RWPE2 (cell line): ENCODE results near the gene DEDD2.

Experiments used
- ATAC-seq: fragments of 200-7000 bp; cut with Tn5 transposase; 3 replicates; pipeline ENCODE4 v1.9.1; 2021; ENCODE audit warnings: low read depth
- DNase-seq: peaks from one replicate; pipeline ENCODE4 v3.0.0-alpha.2; 2020; ENCODE audit warnings: low spot score
- H3K27ac ChIP-seq: fragments of 450-650 bp; 2 replicates; pipeline ENCODE4 v1.5.1; 2017; ENCODE audit warnings: mild to moderate bottlenecking; ENCODE audit not compliant: poor library complexity, severe bottlenecking
- H3K27me3 ChIP-seq: fragments of 250-450 bp; sonication (Bioruptor Pico); 2 replicates; pipeline ENCODE4 v1.5.1; 2021; ENCODE audit warnings: mild to moderate bottlenecking, moderate library complexity; ENCODE audit not compliant: insufficient read depth, poor library complexity, severe bottlenecking
- H3K36me3 ChIP-seq: fragments of 250-450 bp; sonication (Bioruptor Pico); 2 replicates; pipeline ENCODE4 v1.5.1; 2020; ENCODE audit warnings: low read depth, mild to moderate bottlenecking, moderate library complexity
- H3K4me1 ChIP-seq: fragments of 250-450 bp; sonication (Bioruptor Pico); 2 replicates; pipeline ENCODE4 v1.5.1; 2021; ENCODE audit warnings: mild to moderate bottlenecking, moderate library complexity; ENCODE audit not compliant: insufficient read depth, poor library complexity, severe bottlenecking
- H3K4me3 ChIP-seq: fragments of 250-450 bp; sonication (Bioruptor Pico); 2 replicates; pipeline ENCODE4 v1.5.1; 2021; ENCODE audit warnings: mild to moderate bottlenecking, moderate library complexity; ENCODE audit not compliant: severe bottlenecking
- H3K9me3 ChIP-seq: fragments of 250-450 bp; sonication (Bioruptor Pico); 2 replicates; pipeline ENCODE4 v1.5.1; 2021; ENCODE audit warnings: mild to moderate bottlenecking, moderate library complexity; ENCODE audit not compliant: severe bottlenecking
- TF ChIP-seq, protein P1 (sequence below): fragments of 450-650 bp; IDR thresholded peaks from one replicate; pipeline ENCODE4 v1.5.1; 2017; ENCODE audit warnings: mild to moderate bottlenecking, moderate library complexity; ENCODE audit not compliant: poor library complexity, severe bottlenecking

The DEDD2 gene

DNA sequence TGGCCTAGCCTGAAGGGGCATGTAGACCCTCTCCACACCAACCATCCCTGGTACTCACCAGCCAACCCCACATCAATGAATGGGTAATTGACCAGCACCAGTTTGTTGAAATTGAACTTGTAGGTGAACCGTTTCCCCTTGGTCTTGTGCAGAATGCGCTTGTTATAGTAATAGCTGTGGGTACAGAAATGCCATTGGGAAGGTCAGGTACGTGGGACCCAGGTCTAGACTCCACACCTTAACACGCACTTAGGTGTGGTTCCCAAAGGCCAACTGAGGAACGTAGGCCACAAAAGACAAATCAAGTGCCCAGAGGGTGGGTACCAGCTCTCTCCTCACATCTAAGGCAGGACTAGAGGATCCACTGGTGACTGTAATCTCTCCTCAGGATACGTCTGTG lies 32.3 kb upstream of the DEDD2 start:
- TF ChIP-seq, protein P1, sequence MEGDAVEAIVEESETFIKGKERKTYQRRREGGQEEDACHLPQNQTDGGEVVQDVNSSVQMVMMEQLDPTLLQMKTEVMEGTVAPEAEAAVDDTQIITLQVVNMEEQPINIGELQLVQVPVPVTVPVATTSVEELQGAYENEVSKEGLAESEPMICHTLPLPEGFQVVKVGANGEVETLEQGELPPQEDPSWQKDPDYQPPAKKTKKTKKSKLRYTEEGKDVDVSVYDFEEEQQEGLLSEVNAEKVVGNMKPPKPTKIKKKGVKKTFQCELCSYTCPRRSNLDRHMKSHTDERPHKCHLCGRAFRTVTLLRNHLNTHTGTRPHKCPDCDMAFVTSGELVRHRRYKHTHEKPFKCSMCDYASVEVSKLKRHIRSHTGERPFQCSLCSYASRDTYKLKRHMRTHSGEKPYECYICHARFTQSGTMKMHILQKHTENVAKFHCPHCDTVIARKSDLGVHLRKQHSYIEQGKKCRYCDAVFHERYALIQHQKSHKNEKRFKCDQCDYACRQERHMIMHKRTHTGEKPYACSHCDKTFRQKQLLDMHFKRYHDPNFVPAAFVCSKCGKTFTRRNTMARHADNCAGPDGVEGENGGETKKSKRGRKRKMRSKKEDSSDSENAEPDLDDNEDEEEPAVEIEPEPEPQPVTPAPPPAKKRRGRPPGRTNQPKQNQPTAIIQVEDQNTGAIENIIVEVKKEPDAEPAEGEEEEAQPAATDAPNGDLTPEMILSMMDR, result no peak
- no peaks in the 10 kb centered on the region for H3K9me3 ChIP-seq
- H3K4me1 ChIP-seq, result peaks cover 7% of the 10 kb centered on the region
- H3K4me3 ChIP-seq, result no peak overlapping the region
- DNase-seq, result no peak
- no peak for ATAC-seq
- peaks cover 38% of the 10 kb centered on the region for H3K36me3 ChIP-seq
- H3K27ac ChIP-seq, result peak overlapping the region; percentile 96
- no peaks in the 10 kb centered on the region for H3K27me3 ChIP-seq

DNA sequence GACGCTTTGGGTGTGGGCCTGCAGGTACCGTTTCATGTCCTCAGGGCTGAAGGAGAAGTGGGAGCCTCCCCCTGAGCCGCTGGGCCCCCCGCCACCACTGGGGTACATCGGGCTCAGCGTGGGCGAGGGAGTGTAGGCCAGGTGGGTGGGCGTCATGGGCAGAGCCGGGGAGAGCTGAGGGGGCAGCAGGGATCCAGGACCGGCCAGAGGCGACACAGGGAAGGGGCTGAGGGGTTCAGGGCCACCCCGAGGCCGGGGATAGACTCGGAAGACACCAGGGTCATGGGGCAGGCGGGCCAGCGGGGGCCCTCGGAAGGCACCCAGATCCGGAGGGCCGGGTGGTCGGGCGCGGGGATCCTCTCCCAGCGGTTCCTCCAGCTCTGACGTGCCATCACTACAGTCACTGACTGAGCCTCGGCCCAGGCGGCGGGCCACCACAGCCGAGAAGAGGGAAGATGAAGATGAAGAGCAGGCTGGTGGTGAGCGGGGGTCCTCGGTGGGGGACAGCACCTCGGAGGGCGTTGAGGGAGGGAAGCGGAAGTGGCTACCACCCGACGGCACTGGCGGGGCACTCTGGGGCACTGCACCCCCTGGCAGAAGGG lies 31.8 kb upstream of the DEDD2 start:
- DNase-seq (no peak), ATAC-seq (no peak)
- Histone ChIP-seq H3K36me3 (peaks cover 38% of the 10 kb centered on the region), H3K4me1 (peaks cover 7% of the 10 kb centered on the region), H3K27me3 (no peaks in the 10 kb centered on the region), H3K9me3 (no peaks in the 10 kb centered on the region), H3K27ac (peak overlapping the region; percentile 96), H3K4me3 (no peak overlapping the region)
- TF ChIP-seq, protein P1, result no peak

DNA sequence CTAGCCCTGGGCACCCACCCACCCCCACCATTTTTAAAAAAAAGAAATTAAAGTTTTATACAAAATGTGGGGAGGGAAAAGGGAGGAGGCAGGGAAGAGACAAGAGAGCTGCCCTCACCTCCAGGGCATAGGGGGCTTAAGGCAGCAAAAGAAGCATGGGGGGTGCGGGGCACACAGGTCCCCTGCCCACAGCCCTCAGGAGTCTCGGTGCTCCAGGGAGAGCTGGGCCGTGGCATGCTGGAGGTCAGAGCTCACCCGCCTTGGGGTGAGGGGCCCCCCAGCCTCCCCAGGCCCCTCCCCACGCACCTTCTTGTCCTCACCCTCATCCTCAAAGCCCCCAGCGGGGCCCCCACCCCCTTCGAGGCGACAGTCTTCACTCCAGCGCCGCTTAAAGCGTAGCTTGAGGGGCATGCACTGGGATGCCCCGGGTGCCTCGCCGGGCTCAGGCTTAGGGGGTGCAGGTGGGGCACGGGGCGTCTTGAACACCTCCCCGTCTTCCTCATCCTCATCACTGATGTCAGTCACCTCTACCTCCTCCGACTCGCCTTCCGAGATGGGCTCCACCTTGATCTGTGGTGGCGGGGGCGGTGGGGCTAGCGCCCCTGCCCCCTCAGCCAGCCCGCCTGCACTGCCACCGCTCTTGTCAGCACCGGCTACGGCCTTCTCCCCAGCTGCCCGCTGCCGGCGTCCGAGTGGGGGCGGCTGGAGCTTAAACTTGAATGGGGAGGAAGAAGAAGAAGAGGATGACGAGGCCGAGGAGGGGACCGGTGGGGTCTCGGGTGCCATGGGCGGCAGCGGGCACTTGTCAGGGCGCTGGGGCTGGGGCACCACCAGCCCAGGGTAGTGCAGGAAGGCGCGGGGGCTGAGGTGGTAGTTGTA lies 31.0 kb upstream of the DEDD2 start:
- H3K36me3 ChIP-seq, result peaks cover 38% of the 10 kb centered on the region
- H3K4me1 ChIP-seq, result peaks cover 7% of the 10 kb centered on the region
- no peak overlapping the region for H3K4me3 ChIP-seq
- no peak for DNase-seq
- TF ChIP-seq, protein P1, result no peak
- peak overlapping the region; percentile 96 for H3K27ac ChIP-seq
- no peaks in the 10 kb centered on the region for H3K9me3 ChIP-seq
- no peak for ATAC-seq
- H3K27me3 ChIP-seq, result no peaks in the 10 kb centered on the region

DNA sequence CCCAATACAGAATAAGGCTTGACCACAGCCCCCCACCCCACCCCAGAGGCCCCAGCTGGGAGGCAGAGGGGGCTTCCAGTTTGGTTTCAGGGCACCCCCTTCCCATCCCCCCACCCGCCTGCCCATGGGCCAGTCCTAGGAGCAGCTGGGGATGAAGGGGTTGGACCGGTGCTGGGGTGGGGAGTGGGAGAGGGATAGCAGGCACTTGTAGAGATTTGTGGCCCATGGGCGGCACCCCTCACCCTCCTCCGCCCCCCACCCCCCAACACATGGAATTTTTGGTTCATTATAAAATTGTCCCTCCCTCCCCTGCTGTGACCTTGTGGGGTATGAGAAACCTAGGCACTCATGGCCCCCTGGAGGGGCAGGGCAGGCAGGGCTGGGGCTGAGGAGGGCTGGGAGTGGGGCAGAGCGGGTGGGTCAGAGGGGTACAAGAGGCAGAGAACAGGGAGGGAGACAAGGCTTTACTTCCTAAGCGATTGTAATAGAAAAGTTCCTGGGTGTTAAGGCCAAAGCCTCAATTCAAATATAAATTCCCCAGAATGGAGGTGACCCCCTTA lies 30.2 kb upstream of the DEDD2 start:
- Histone ChIP-seq H3K4me3 (no peak overlapping the region), H3K36me3 (peaks cover 36% of the 10 kb centered on the region), H3K9me3 (no peaks in the 10 kb centered on the region), H3K4me1 (peaks cover 7% of the 10 kb centered on the region), H3K27me3 (no peaks in the 10 kb centered on the region), H3K27ac (peak overlapping the region; percentile 96)
- ATAC-seq (no peak), DNase-seq (no peak)
- TF ChIP-seq, protein P1, result no peak
